VCaP (cell line): Measurements from ENCODE around the gene ZIC2.
"Not testable (repeated sequence)": the region's sequence is repeated elsewhere in the genome, so short reads cannot be mapped to it uniquely, and the experiment has no call there.

ENCODE experiments used
- H3K27ac ChIP-seq: fragments of 450-650 bp; 2 replicates; pipeline ENCODE4 v1.5.1; 2017
- CTCF ChIP-seq: fragments of 450-650 bp; conservative IDR thresholded peaks from 2 replicates; pipeline ENCODE4 v1.5.1; 2017; ENCODE audit warnings: mild to moderate bottlenecking, moderate library complexity

Gene ZIC2

GRCh38 chr13:100029933-100030332, 48.3 kb downstream of the ZIC2 start:
- no peak for TF ChIP-seq CTCF
- H3K27ac ChIP-seq, result no peak overlapping the region

DNA sequence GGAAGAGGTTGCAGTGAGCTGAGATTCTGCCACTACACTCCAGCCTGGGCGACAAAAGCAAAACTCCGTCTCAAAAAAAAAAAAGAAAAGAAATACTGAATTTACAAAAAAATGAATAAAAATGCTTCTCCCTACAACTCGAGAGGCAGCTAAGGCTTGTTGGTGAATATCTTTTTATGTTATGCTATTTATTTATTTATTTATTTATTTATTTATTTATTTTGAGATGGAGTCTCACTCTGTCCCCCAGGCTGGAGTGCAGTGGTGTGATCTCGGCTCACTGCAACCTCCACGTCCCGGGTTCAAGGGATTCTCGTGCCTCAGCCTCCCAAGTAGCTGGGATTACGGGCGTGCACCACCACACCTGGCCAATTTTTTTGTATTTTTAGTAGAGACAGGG, 51.1 kb downstream of the ZIC2 start:
- not testable (repeated sequence) for H3K27ac ChIP-seq

- TF ChIP-seq CTCF, result no peak
- no peak overlapping the region for H3K27ac ChIP-seq
Observed at GRCh38 chr13:100035936-100036335, 54.4 kb downstream of the ZIC2 start.
